B cell (primary cell): Measurements from ENCODE around the gene ZNF516. TPM values are rescaled to one million over a fixed set of nuclear protein-coding genes. Genes with fewer than 3 reads are reported as not detected.

ENCODE experiments used
- ATAC-seq: fragments of 200-7000 bp; cut with Tn5 transposase; one replicate; pipeline ENCODE4 v1.10.0; 2021; ENCODE audit warnings: low read depth, mild to moderate bottlenecking, moderate number of reproducible peaks, moderate library complexity
- CTCF ChIA-PET: fragments of 350-600 bp; sonication (Branson Sonifier 250); formaldehyde crosslinking; loops from one replicate; lab custom pipeline; 2021; ENCODE audit warnings: antibody characterized with exemption, inconsistent platforms; lab: Charles Lee
- POLR2A ChIA-PET: fragments of 350-600 bp; sonication (Branson Sonifier 250); formaldehyde crosslinking; loops from one replicate; lab custom pipeline; 2021; ENCODE audit warnings: antibody characterized with exemption; lab: Charles Lee
- DNase-seq: peaks from one replicate; pipeline ENCODE4 v3.0.0; 2013
- H2AFZ ChIP-seq: 2 replicates; pipeline ENCODE4 v1.6.1; 2012; ENCODE audit warnings: mild to moderate bottlenecking, low read depth, low read length; ENCODE audit not compliant: insufficient read depth, poor library complexity, severe bottlenecking
- H3K27ac ChIP-seq, 2 donors: 1 replicate in 1 of 2; 2 replicates in 1 of 2; pipeline ENCODE4 v1.5.1; 2012 to 2013; ENCODE audit warnings: low read length in 2 of 2, mild to moderate bottlenecking in 2 of 2, moderate library complexity in 1 of 2
- H3K27me3 ChIP-seq, 4 experiments: fragments of 200-600 bp in 1 of 4; sonication (generic) in 1 of 4; replicated peaks in 1 of 4; 1 replicate in 2 of 4; 2 replicates in 2 of 4; pipeline versions ENCODE4 v1.6.1 to v1.7.0; 2013 to 2016; ENCODE audit warnings: low read length in 3 of 4, mild to moderate bottlenecking in 2 of 4, mixed read lengths in 1 of 4, moderate library complexity in 1 of 4; ENCODE audit not compliant: insufficient read depth in 4 of 4, control insufficient read depth in 3 of 4; ENCODE audit errors: control extremely low read depth in 1 of 4
- H3K36me3 ChIP-seq, 2 experiments: replicated peaks in 1 of 2; 1 replicate in 1 of 2; 2 replicates in 1 of 2; pipeline versions ENCODE4 v1.6.1 to v1.7.1; 2013; ENCODE audit warnings: low read length in 1 of 2; ENCODE audit not compliant: insufficient read depth in 2 of 2, control insufficient read depth in 1 of 2; ENCODE audit errors: control extremely low read depth in 1 of 2, extremely low read depth in 1 of 2
- H3K4me1 ChIP-seq, 2 donors: fragments of 200-600 bp in 1 of 2; sonication (generic) in 1 of 2; 1 replicate in 1 of 2; 2 replicates in 1 of 2; pipeline versions ENCODE4 v1.5.1 to v1.6.1; 2013 to 2017; ENCODE audit warnings: low read length in 2 of 2; ENCODE audit not compliant: control insufficient read depth in 2 of 2, insufficient read depth in 2 of 2
- H3K4me2 ChIP-seq: replicated peaks from 2 replicates; pipeline ENCODE3; 2012; ENCODE audit warnings: mild to moderate bottlenecking, low read depth, low read length; ENCODE audit not compliant: poor library complexity, severe bottlenecking
- H3K4me3 ChIP-seq, 5 experiments: fragments of 200-600 bp in 1 of 5; sonication (generic) in 1 of 5; 1 replicate in 3 of 5; 2 replicates in 2 of 5; pipeline versions ENCODE4 v1.5.1 to v1.7.0; 2011 to 2016; ENCODE audit warnings: low read length in 4 of 5, mild to moderate bottlenecking in 4 of 5, low read depth in 2 of 5, control low read depth in 1 of 5, moderate library complexity in 1 of 5; ENCODE audit not compliant: insufficient read depth in 1 of 5; ENCODE audit errors: control extremely low read depth in 1 of 5, extremely low read depth in 1 of 5
- H3K79me2 ChIP-seq: fragments of 200-600 bp; sonication (generic); one replicate; pipeline ENCODE4 v1.6.0; 2016; ENCODE audit warnings: low read length; ENCODE audit not compliant: control insufficient read depth, insufficient read depth
- H3K9ac ChIP-seq: fragments of 200-600 bp; sonication (generic); 2 replicates; pipeline ENCODE4 v1.6.1; 2017; ENCODE audit warnings: mild to moderate bottlenecking, low read length, moderate library complexity
- H3K9me3 ChIP-seq, 3 donors: one replicate each; pipeline versions ENCODE4 v1.6.1 to v1.7.1; 2013; ENCODE audit warnings: low read length in 2 of 3; ENCODE audit not compliant: control insufficient read depth in 2 of 3, insufficient read depth in 1 of 3; ENCODE audit errors: control extremely low read depth in 1 of 3
- H4K20me1 ChIP-seq: 2 replicates; pipeline ENCODE4 v1.6.0; 2012; ENCODE audit warnings: mild to moderate bottlenecking, low read length; ENCODE audit not compliant: insufficient read depth, control insufficient read depth, poor library complexity, severe bottlenecking
- H3K27ac Mint-ChIP-seq: one replicate; pipeline ENCODE4 v1.8.0; 2021; ENCODE audit warnings: mixed read lengths
- H3K27me3 Mint-ChIP-seq: one replicate; pipeline ENCODE4 v1.8.0; 2021; ENCODE audit warnings: mixed read lengths
- H3K4me1 Mint-ChIP-seq: one replicate; pipeline ENCODE4 v1.8.0; 2021; ENCODE audit warnings: mixed read lengths
- H3K4me3 Mint-ChIP-seq: one replicate; pipeline ENCODE4 v1.8.0; 2021; ENCODE audit warnings: mixed read lengths
- H3K9me3 Mint-ChIP-seq: one replicate; pipeline ENCODE4 v1.8.0; 2022; ENCODE audit warnings: mixed read lengths; ENCODE audit not compliant: insufficient read depth
- CTCF ChIP-seq: fragments of 200-600 bp; IDR thresholded peaks from one replicate; pipeline ENCODE4 v1.8.0; 2022; ENCODE audit warnings: antibody characterized with exemption, mild to moderate bottlenecking
- EZH2 ChIP-seq: IDR thresholded peaks from 2 replicates; pipeline ENCODE4 v1.6.1; 2012; ENCODE audit warnings: borderline replicate concordance, low read depth, mild to moderate bottlenecking, moderate library complexity, low read length; ENCODE audit not compliant: insufficient read depth, poor library complexity, severe bottlenecking
- WGBS: methylation state at CpG from one replicate; pipeline ENCODE4 v1.1.5; 2013; ENCODE audit warnings: missing lambda C conversion rate; ENCODE audit not compliant: insufficient coverage; 5-methylcytosine and 5-hydroxymethylcytosine counted together
- intact Hi-C: fragments of 100-400 bp; cut with micrococcal nuclease; formaldehyde crosslinking; loops from one replicate; pipeline ENCODE4 v1.10.0; 2022
- polyA plus RNA-seq: library from polyadenylated mRNA; depleted of rRNA; stranded (reverse); fragments of >200 nt; gene quantifications from 2 replicates; pipeline ENCODE4 v1.2.3, GENCODE V29; 2012
- total RNA-seq, 2 donors: library from RNA; stranded (reverse); fragments of 120-200 nt in 1 of 2; gene quantifications; 1 replicate in 1 of 2; 2 replicates in 1 of 2; pipeline versions ENCODE4 v1.2.3 to v1.2.4, GENCODE V29; 2013 to 2022

ZNF516 gene
- total and polyA plus RNA-seq, 2 donors (not counting 1 experiment from before 2014, with no cell fraction given): 6.7 to 27.1 TPM

GRCh38 chr18:76322686-76323085 lies 172.4 kb downstream of the ZNF516 start:
- Histone ChIP-seq H3K4me2 (no peak overlapping the region), H3K36me3 (no peaks in the 10 kb centered on the region), H3K27ac (no peak overlapping the region), H3K27me3 (no peaks in the 10 kb centered on the region), H3K4me3 (no peak overlapping the region), H2AFZ (no peak overlapping the region), H3K9me3 (peaks cover 0 to 1% (median 0%) of the 10 kb centered on the region in 3 donors), H3K4me1 (no peaks in the 10 kb centered on the region), H3K9ac (no peak overlapping the region), H4K20me1 (no peaks in the 10 kb centered on the region), H3K79me2 (no peaks in the 10 kb centered on the region)
- WGBS: 87% methylated on average over 7 of the region's 7 CpGs
- POLR2A ChIA-PET: no interaction called here
- H3K4me3 Mint-ChIP-seq: no peak overlapping the region
- TF ChIP-seq CTCF (no peak), EZH2 (no peak)
- intact Hi-C loops: no loop called here
- DNase-seq (no peak), ATAC-seq (no peak)
- no peaks in the 10 kb centered on the region for H3K9me3 Mint-ChIP-seq
- no peaks in the 10 kb centered on the region for H3K4me1 Mint-ChIP-seq
- no peak overlapping the region for H3K27ac Mint-ChIP-seq
- CTCF ChIA-PET: no interaction called here
- peaks cover 7% of the 10 kb centered on the region for H3K27me3 Mint-ChIP-seq

- H4K20me1 ChIP-seq: no peaks in the 10 kb centered on the region
- 95% methylated on average over 4 of the region's 5 CpGs for WGBS
- no peak for TF ChIP-seq EZH2
- no peak overlapping the region for H3K4me3 ChIP-seq
- H3K27me3 Mint-ChIP-seq: peaks cover 4% of the 10 kb centered on the region
- H3K9me3 ChIP-seq: no peaks in the 10 kb centered on the region
- ATAC-seq (no peak), DNase-seq (no peak)
- no peaks in the 10 kb centered on the region for H3K36me3 ChIP-seq
- no peaks in the 10 kb centered on the region for H3K27me3 ChIP-seq
- intact Hi-C loops: no loop called here
- H3K4me2 ChIP-seq: no peak overlapping the region
- no peak overlapping the region for H3K27ac ChIP-seq
- no peak overlapping the region for H2AFZ ChIP-seq
- ChIA-PET POLR2A (no interaction called here), CTCF (no interaction called here)
- H3K4me1 ChIP-seq: no peaks in the 10 kb centered on the region
- H3K4me1 Mint-ChIP-seq: no peaks in the 10 kb centered on the region
- H3K27ac Mint-ChIP-seq: no peak overlapping the region
- no peak overlapping the region for H3K4me3 Mint-ChIP-seq
- H3K9me3 Mint-ChIP-seq: no peaks in the 10 kb centered on the region
- H3K9ac ChIP-seq: no peak overlapping the region
- no peaks in the 10 kb centered on the region for H3K79me2 ChIP-seq
Measured at GRCh38 chr18:76319366-76319765, 175.7 kb downstream of the ZNF516 start.
